ENCODE data around the gene CNN2.
A peak's percentile ranks its signal among the peaks of the same experiment; 100 is the strongest.

GRCh38 chr19:1068009-1069001, 41.9 kb downstream of the CNN2 start:
- TF ChIP-seq CEBPB (IDR thresholded peaks at IDR 0.05; ENCODE audit: borderline replicate concordance, low read depth, low read length) (no peak), RXRA (CRISPR knock-in tag; IDR thresholded peaks at IDR 0.05) (no peak), ATF7 (IDR thresholded peaks at IDR 0.05) (no peak), ATF7 (CRISPR knock-in tag; IDR thresholded peaks at IDR 0.05) (no peak), KLF9 (CRISPR knock-in tag; IDR thresholded peaks at IDR 0.05; ENCODE audit: low read depth) (no peak), ZNF687 (CRISPR knock-in tag; IDR thresholded peaks at IDR 0.05) (peak; percentile 25; the same call in 1 of the 2 replicates), RFX5 (IDR thresholded peaks at IDR 0.05; ENCODE audit: low read depth, low read length) (no peak)

All from HepG2 (cell line).